ENCODE results near the gene UQCRQ.

- no peak for TF ChIP-seq CTCF (IDR thresholded peaks at IDR 0.05)
- no peak for TF ChIP-seq POLR2A (IDR thresholded peaks at IDR 0.05)
- no peak for TF ChIP-seq POLR2AphosphoS5 (IDR thresholded peaks at IDR 0.05)
These were observed 20.8 kb downstream of the UQCRQ start for GRCh38 chr5:132887283-132887682.

Data from transverse colon (tissue), 4 donors.